ENCODE measurements around the gene TTLL7. TPM values are rescaled to one million over a fixed set of nuclear protein-coding genes. Genes with fewer than 3 reads are reported as not detected.

The TTLL7 gene
- total and polyA plus RNA-seq, 2 donors (not counting 1 experiment from before 2014, with no cell fraction given): 0.01 TPM; not detected in 1

DNA sequence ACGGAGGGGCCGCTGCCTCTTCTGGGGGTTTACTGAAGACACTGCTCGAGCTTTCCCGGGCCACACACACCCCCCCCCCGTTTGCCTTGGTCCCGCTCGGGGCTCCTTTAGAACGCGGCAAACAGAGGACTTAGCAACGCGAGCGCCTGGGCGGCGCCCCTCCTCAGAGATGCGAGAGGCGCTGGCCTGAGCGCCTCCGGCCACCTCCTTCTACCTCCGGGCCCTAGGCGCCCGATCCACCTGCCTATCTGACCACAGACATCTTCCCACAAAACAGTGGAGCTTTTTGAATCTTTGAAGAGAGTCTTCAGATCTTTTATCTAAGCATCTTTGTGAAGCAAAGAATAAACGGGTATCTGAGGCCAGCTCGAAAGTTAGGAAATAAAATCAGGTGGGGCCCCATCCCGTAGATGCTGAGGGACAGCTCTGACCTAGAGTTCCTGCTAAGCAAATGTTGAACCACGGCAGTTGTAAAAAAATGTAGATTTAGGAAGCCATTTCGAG is 436 bp upstream of the TTLL7 start:
- ATAC-seq (ENCODE audit: low read depth): peak; percentile 76

GRCh38 chr1:83998205-83998497 is 781 bp downstream of the TTLL7 start:
- Mint-ChIP-seq H3K27me3 (peaks cover 57% of the 10 kb centered on the region), H3K9me3 (ENCODE audit: insufficient read depth) (no peaks in the 10 kb centered on the region), H3K4me1 (peaks cover 14% of the 10 kb centered on the region), H3K27ac (no peak overlapping the region), H3K4me3 (peak overlapping the region; percentile 88)
- H3K4me2 ChIP-seq (replicated peaks; ENCODE audit: low read depth, low read length, poor library complexity, severe bottlenecking): peak overlapping the region; percentile 89
- H3K27ac ChIP-seq (ENCODE audit: low read length in 2 of 2): no peak overlapping the region
- CTCF ChIA-PET: no interaction called here
- no peaks in the 10 kb centered on the region for H3K36me3 ChIP-seq (replicated peaks in 1 of 2; ENCODE audit: control extremely low read depth in 1 of 2, control insufficient read depth in 1 of 2, extremely low read depth in 1 of 2, insufficient read depth in 2 of 2, low read length in 1 of 2)
- POLR2A ChIA-PET: no interaction called here
- no peak for DNase-seq
- peak overlapping the region in 2 of 5 experiments; percentile 65 to 72 for H3K4me3 ChIP-seq (ENCODE audit: control extremely low read depth in 1 of 5, extremely low read depth in 1 of 5, insufficient read depth in 1 of 5, low read depth in 2 of 5, low read length in 4 of 5)
- H3K79me2 ChIP-seq (ENCODE audit: control insufficient read depth, insufficient read depth, low read length): no peaks in the 10 kb centered on the region
- intact Hi-C loops (cut with micrococcal nuclease): loop anchor here (5.0 kb wide), 1 partner anchor 79 kb away; no protein-coding TSS in a partner anchor
- H3K9me3 ChIP-seq (ENCODE audit: control extremely low read depth in 1 of 3, control insufficient read depth in 2 of 3, insufficient read depth in 1 of 3, low read length in 2 of 3): no peaks in the 10 kb centered on the region
- no peaks in the 10 kb centered on the region for H4K20me1 ChIP-seq (ENCODE audit: control insufficient read depth, insufficient read depth, low read length, poor library complexity, severe bottlenecking)
- no peak for ATAC-seq (ENCODE audit: low read depth)
- TF ChIP-seq, protein P1, sequence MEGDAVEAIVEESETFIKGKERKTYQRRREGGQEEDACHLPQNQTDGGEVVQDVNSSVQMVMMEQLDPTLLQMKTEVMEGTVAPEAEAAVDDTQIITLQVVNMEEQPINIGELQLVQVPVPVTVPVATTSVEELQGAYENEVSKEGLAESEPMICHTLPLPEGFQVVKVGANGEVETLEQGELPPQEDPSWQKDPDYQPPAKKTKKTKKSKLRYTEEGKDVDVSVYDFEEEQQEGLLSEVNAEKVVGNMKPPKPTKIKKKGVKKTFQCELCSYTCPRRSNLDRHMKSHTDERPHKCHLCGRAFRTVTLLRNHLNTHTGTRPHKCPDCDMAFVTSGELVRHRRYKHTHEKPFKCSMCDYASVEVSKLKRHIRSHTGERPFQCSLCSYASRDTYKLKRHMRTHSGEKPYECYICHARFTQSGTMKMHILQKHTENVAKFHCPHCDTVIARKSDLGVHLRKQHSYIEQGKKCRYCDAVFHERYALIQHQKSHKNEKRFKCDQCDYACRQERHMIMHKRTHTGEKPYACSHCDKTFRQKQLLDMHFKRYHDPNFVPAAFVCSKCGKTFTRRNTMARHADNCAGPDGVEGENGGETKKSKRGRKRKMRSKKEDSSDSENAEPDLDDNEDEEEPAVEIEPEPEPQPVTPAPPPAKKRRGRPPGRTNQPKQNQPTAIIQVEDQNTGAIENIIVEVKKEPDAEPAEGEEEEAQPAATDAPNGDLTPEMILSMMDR (IDR thresholded peaks at IDR 0.05): no peak
- no peak for TF ChIP-seq EZH2 (IDR thresholded peaks at IDR 0.05; ENCODE audit: borderline replicate concordance, insufficient read depth, low read depth, low read length, poor library complexity, severe bottlenecking)
- H2AFZ ChIP-seq (ENCODE audit: insufficient read depth, low read depth, low read length, poor library complexity, severe bottlenecking): peak overlapping the region; percentile 85
- H3K4me1 ChIP-seq (ENCODE audit: control insufficient read depth in 2 of 2, insufficient read depth in 2 of 2, low read length in 2 of 2): peaks cover 10 to 15% of the 10 kb centered on the region in 2 donors
- peaks cover 0 to 56% (median 36%) of the 10 kb centered on the region in 4 experiments for H3K27me3 ChIP-seq (replicated peaks in 1 of 4; ENCODE audit: control extremely low read depth in 1 of 4, control insufficient read depth in 3 of 4, insufficient read depth in 4 of 4, low read length in 3 of 4)
- WGBS (ENCODE audit: insufficient coverage): 90% methylated on average over 3 of the region's 4 CpGs
- H3K9ac ChIP-seq (ENCODE audit: low read length): no peak overlapping the region

More for the DNA sequence above, 436 bp upstream of the TTLL7 start:
- H3K36me3 ChIP-seq (replicated peaks in 1 of 2; ENCODE audit: control extremely low read depth in 1 of 2, control insufficient read depth in 1 of 2, extremely low read depth in 1 of 2, insufficient read depth in 2 of 2, low read length in 1 of 2): no peaks in the 10 kb centered on the region
- H3K27me3 ChIP-seq (replicated peaks in 1 of 4; ENCODE audit: control extremely low read depth in 1 of 4, control insufficient read depth in 3 of 4, insufficient read depth in 4 of 4, low read length in 3 of 4): peaks cover 0 to 56% (median 39%) of the 10 kb centered on the region in 4 experiments
- H3K9ac ChIP-seq (ENCODE audit: low read length): peak overlapping the region; percentile 78
- Mint-ChIP-seq H3K4me1 (peaks cover 14% of the 10 kb centered on the region), H3K27me3 (peaks cover 57% of the 10 kb centered on the region), H3K9me3 (ENCODE audit: insufficient read depth) (no peaks in the 10 kb centered on the region), H3K4me3 (peak overlapping the region; percentile 88), H3K27ac (no peak overlapping the region)
- H2AFZ ChIP-seq (ENCODE audit: insufficient read depth, low read depth, low read length, poor library complexity, severe bottlenecking): peak overlapping the region; percentile 85
- intact Hi-C loops (cut with micrococcal nuclease): loop anchor here (5.0 kb wide), 1 partner anchor 78 kb away; no protein-coding TSS in a partner anchor
- CTCF ChIA-PET: no interaction called here
- no peak for TF ChIP-seq EZH2 (IDR thresholded peaks at IDR 0.05; ENCODE audit: borderline replicate concordance, insufficient read depth, low read depth, low read length, poor library complexity, severe bottlenecking)
- TF ChIP-seq, protein P1 (IDR thresholded peaks at IDR 0.05): no peak
- H3K4me3 ChIP-seq (ENCODE audit: control extremely low read depth in 1 of 5, extremely low read depth in 1 of 5, insufficient read depth in 1 of 5, low read depth in 2 of 5, low read length in 4 of 5): peak overlapping the region; percentile 30 to 72 (median 65)
- H3K4me2 ChIP-seq (replicated peaks; ENCODE audit: low read depth, low read length, poor library complexity, severe bottlenecking): peak overlapping the region; percentile 89
- H3K4me1 ChIP-seq (ENCODE audit: control insufficient read depth in 2 of 2, insufficient read depth in 2 of 2, low read length in 2 of 2): peaks cover 10 to 15% of the 10 kb centered on the region in 2 donors
- no peak for DNase-seq
- POLR2A ChIA-PET: interaction anchor here (0.9 kb wide), 1 partner anchor 78 kb away, joined by 6 read pairs; no protein-coding TSS in a partner anchor
- WGBS (ENCODE audit: insufficient coverage): 2% methylated on average over 16 of the region's 26 CpGs
- peak overlapping the region in 1 of 2 donors; percentile 40 for H3K27ac ChIP-seq (ENCODE audit: low read length in 2 of 2)
- H4K20me1 ChIP-seq (ENCODE audit: control insufficient read depth, insufficient read depth, low read length, poor library complexity, severe bottlenecking): no peaks in the 10 kb centered on the region
- no peaks in the 10 kb centered on the region for H3K9me3 ChIP-seq (ENCODE audit: control extremely low read depth in 1 of 3, control insufficient read depth in 2 of 3, insufficient read depth in 1 of 3, low read length in 2 of 3)
- H3K79me2 ChIP-seq (ENCODE audit: control insufficient read depth, insufficient read depth, low read length): no peaks in the 10 kb centered on the region

All from B cell (primary cell).